OCI-LY7 (cell line): ENCODE data around the gene ZNF750. TPM values are rescaled to one million over a fixed set of nuclear protein-coding genes. Genes with fewer than 3 reads are reported as not detected.

Experiments
- BruUV-seq: library from RNA; stranded (reverse); fragments of 400-500 nt; replicated peaks from 2 replicates; lab custom pipeline; 2021; lab: Mats Ljungman, UMichigan
- CTCF ChIA-PET: fragments of 300-600 bp; sonication (Branson Sonifier 250); formaldehyde crosslinking; loops from one replicate; lab custom pipeline; 2022; ENCODE audit warnings: antibody characterized with exemption; ENCODE audit not compliant: unreplicated experiment; lab: Charles Lee
- POLR2A ChIA-PET: fragments of 300-600 bp; sonication (Branson Sonifier 250); formaldehyde crosslinking; loops from one replicate; lab custom pipeline; 2022; ENCODE audit warnings: antibody characterized with exemption; lab: Charles Lee
- DNase-seq: peaks from one replicate; pipeline ENCODE4 v3.0.0-alpha.2; 2015; ENCODE audit warnings: low spot score
- H2AFZ ChIP-seq: fragments of 200-600 bp; sonication (generic), shearing (Covaris generic); 2 replicates; pipeline ENCODE4 v1.6.1; 2014; ENCODE audit warnings: mild to moderate bottlenecking, antibody characterized with exemption, low read length, moderate library complexity
- H3K27ac ChIP-seq: fragments of 200-600 bp; sonication (generic); 2 replicates; pipeline ENCODE4 v1.5.1; 2014; ENCODE audit warnings: mixed run types, low read depth, mild to moderate bottlenecking, moderate library complexity, low read length, inconsistent platforms; ENCODE audit not compliant: poor library complexity, severe bottlenecking
- H3K36me3 ChIP-seq: fragments of 200-600 bp; sonication (generic); 2 replicates; pipeline ENCODE4 v1.6.1; 2014; ENCODE audit warnings: mild to moderate bottlenecking, antibody characterized with exemption, low read length, moderate library complexity, mixed read lengths; ENCODE audit not compliant: insufficient read depth
- H3K4me1 ChIP-seq: fragments of 200-600 bp; sonication (generic); 2 replicates; pipeline ENCODE4 v1.5.1; 2014; ENCODE audit warnings: mild to moderate bottlenecking, low read length; ENCODE audit not compliant: insufficient read depth, poor library complexity, severe bottlenecking
- H3K4me2 ChIP-seq: fragments of 200-600 bp; sonication (generic); 2 replicates; pipeline ENCODE4 v1.6.1; 2014; ENCODE audit warnings: mild to moderate bottlenecking, low read length
- H3K4me3 ChIP-seq: fragments of 200-600 bp; sonication (generic); 2 replicates; pipeline ENCODE4 v1.5.1; 2014; ENCODE audit warnings: mild to moderate bottlenecking, low read depth, low read length; ENCODE audit not compliant: poor library complexity, severe bottlenecking
- H3K79me2 ChIP-seq: fragments of 200-600 bp; sonication (generic); 2 replicates; pipeline ENCODE4 v1.6.1; 2016; ENCODE audit warnings: low read depth, mild to moderate bottlenecking, low read length, moderate library complexity, mixed read lengths; ENCODE audit not compliant: insufficient read depth
- H3K9me2 ChIP-seq: fragments of 200-600 bp; sonication (generic); 2 replicates; pipeline ENCODE4 v1.6.1; 2016; ENCODE audit warnings: mild to moderate bottlenecking, low read length, mixed read lengths; ENCODE audit not compliant: insufficient read depth
- H3K9me3 ChIP-seq: fragments of 200-600 bp; sonication (generic); 2 replicates; pipeline ENCODE4 v1.6.1; 2014; ENCODE audit warnings: mild to moderate bottlenecking, mixed run types, low read length, mixed read lengths
- H4K20me1 ChIP-seq: fragments of 200-600 bp; sonication (generic); 2 replicates; pipeline ENCODE4 v1.6.1; 2014; ENCODE audit warnings: mild to moderate bottlenecking, antibody characterized with exemption, low read length, moderate library complexity, mixed read lengths; ENCODE audit not compliant: insufficient read depth
- EZH2phosphoT487 ChIP-seq: fragments of 200-600 bp; sonication (generic); IDR thresholded peaks from 2 replicates; pipeline ENCODE4 v1.6.1; 2018; ENCODE audit warnings: low read depth, borderline replicate concordance, mild to moderate bottlenecking, mixed run types, antibody characterized with exemption, low read length, moderate library complexity, mixed read lengths
- intact Hi-C: fragments of 100-400 bp; cut with micrococcal nuclease; formaldehyde crosslinking; loops from one replicate; pipeline ENCODE4 v1.10.0; 2022; ENCODE audit not compliant: unreplicated experiment
- total RNA-seq, 2 experiments: library from RNA; depleted of rRNA in 1 of 2; stranded (reverse); fragments of >200 nt in 1 of 2; shearing (Covaris generic) in 1 of 2; gene quantifications; 2 replicates each; pipeline ENCODE4 v1.2.3, GENCODE V29; 2014 to 2022
- TF ChIP-seq, protein P1 (sequence below): fragments of 200-600 bp; sonication (generic); conservative IDR thresholded peaks from 2 replicates; pipeline ENCODE4 v1.5.1; 2014; ENCODE audit warnings: mild to moderate bottlenecking, antibody characterized with exemption, low read length, moderate library complexity, mixed read lengths

The ZNF750 gene
- total RNA-seq, 2 experiments from 2014 or later, result not detected

DNA sequence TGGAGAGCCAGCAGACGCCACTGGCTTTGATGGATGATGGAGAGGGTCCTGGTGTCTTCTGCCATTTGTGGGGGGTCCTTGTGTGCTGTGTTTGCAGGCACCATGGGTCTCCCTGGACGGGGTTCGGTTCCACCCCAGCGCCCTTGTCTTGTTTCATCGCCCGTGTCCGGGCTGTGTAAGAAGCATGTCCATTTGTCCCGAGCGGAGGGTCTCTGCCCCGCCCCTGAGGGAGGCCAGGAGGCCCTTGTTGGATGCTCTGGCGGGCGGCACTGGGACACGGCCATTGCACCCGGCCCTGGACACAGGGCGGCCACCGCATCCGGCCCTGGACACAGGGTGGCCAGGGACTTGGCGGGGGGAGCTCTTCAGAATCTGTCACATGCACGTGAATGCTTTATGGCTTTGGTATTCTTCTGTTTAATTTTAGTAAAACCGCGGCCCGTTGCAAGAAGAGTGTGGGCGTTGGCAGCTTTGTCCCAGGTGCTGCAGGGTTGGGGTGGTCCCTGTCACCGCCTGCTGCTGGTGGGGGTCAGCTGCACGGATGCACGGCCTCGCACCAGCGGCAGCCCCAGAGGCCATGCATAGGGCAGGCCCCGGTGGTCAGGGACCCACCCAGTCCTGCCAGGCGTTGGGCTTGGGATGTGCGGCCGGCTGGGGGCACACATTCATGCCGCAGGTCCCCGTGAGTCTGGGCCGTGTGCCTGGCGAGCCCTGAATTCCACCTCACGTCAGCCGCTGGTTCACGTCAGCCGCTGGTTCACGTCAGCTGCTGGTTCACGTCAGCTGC is 21.0 kb upstream of the ZNF750 start:
- H3K9me3 ChIP-seq, result no peaks in the 10 kb centered on the region
- TF ChIP-seq, protein P1, sequence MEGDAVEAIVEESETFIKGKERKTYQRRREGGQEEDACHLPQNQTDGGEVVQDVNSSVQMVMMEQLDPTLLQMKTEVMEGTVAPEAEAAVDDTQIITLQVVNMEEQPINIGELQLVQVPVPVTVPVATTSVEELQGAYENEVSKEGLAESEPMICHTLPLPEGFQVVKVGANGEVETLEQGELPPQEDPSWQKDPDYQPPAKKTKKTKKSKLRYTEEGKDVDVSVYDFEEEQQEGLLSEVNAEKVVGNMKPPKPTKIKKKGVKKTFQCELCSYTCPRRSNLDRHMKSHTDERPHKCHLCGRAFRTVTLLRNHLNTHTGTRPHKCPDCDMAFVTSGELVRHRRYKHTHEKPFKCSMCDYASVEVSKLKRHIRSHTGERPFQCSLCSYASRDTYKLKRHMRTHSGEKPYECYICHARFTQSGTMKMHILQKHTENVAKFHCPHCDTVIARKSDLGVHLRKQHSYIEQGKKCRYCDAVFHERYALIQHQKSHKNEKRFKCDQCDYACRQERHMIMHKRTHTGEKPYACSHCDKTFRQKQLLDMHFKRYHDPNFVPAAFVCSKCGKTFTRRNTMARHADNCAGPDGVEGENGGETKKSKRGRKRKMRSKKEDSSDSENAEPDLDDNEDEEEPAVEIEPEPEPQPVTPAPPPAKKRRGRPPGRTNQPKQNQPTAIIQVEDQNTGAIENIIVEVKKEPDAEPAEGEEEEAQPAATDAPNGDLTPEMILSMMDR, result no peak
- no peak for TF ChIP-seq EZH2phosphoT487
- H3K27ac ChIP-seq, result no peak overlapping the region
- no peak for DNase-seq
- POLR2A ChIA-PET, result interaction anchor here (0.7 to 1.5 kb wide), 3 partner anchors 8 to 70 kb away, joined by 3 to 4 read pairs (median 4); no protein-coding TSS in a partner anchor
- peaks cover 16% of the 10 kb centered on the region; the same call in 1 of the 2 replicates for H4K20me1 ChIP-seq
- BruUV-seq, result no TSS peak
- peak overlapping the region; percentile 41 for H3K4me2 ChIP-seq
- peaks cover 59% of the 10 kb centered on the region for H3K4me1 ChIP-seq
- no peaks in the 10 kb centered on the region for H3K9me2 ChIP-seq
- H2AFZ ChIP-seq, result no peak overlapping the region
- no peak overlapping the region for H3K4me3 ChIP-seq
- H3K79me2 ChIP-seq, result no peaks in the 10 kb centered on the region
- intact Hi-C loops, result no loop called here
- peaks cover 6% of the 10 kb centered on the region; the same call in 1 of the 2 replicates for H3K36me3 ChIP-seq
- CTCF ChIA-PET, result interaction anchor here (1.8 kb wide), 1 partner anchor 10 kb away, joined by 6 read pairs; no protein-coding TSS in a partner anchor

DNA sequence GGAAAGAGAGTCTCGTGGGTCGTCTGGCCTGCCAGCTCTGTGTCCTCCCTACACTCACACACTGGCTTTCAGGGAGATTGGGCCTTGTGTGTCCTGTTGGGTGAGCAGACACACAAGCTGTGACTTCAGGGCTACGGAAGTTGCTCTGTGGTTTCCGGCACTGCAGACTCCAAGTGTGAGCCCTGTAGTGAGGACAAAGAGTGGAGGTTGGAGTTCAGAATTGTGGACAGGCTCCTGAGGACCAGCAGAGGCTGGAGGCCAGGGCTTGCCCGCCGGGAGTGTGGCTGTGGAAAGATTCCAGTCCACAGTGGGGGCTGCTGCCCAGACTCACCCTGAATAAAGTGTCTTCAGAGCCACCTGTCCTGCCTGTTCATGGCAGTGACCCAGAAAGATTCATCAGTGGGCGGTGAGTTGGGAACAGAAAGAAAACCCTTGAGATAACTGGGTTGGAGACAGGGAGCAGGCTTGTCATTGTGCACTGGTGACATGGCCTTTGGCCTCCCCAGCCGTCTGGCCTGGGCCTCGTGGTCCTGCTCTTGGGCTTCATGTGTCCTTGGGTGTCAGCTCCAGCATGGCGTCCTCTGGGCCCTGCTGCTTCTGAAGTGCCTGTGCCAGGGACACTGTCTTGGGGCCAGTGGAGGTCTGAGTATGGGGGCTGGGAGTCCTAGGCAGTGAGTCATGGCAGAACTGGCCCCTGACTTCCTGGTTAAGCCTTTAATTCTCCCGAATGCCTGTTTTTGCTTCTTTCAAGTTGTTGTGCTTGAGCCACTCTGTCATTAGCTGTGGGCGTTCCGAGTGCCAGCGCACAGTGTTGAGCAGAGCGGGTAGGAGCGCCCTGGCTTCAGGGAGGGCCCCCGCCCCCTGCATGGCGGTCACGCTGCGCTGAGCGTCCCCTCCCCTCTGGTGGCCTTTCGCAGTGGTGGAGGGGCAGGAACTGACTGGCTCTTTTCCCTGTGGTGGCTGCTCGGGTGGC is 19.9 kb upstream of the ZNF750 start:
- H3K4me2 ChIP-seq, result peak overlapping the region; percentile 41
- peaks cover 13% of the 10 kb centered on the region; the same call in 1 of the 2 replicates for H3K36me3 ChIP-seq
- intact Hi-C loops, result no loop called here
- H3K4me1 ChIP-seq, result peaks cover 53% of the 10 kb centered on the region
- BruUV-seq, result no TSS peak
- no peaks in the 10 kb centered on the region for H3K79me2 ChIP-seq
- H2AFZ ChIP-seq, result no peak overlapping the region
- H3K4me3 ChIP-seq, result no peak overlapping the region
- no peak overlapping the region for H3K27ac ChIP-seq
- ChIA-PET POLR2A (interaction anchor here (0.6 kb wide), 1 partner anchor 35 kb away, joined by 3 read pairs; no protein-coding TSS in a partner anchor), CTCF (interaction anchor here (1.8 kb wide), 1 partner anchor 11 kb away, joined by 6 read pairs; no protein-coding TSS in a partner anchor)
- no peaks in the 10 kb centered on the region for H3K9me2 ChIP-seq
- H4K20me1 ChIP-seq, result peaks cover 9% of the 10 kb centered on the region; the same call in 1 of the 2 replicates
- DNase-seq, result peak; percentile 40
- no peak for TF ChIP-seq EZH2phosphoT487
- TF ChIP-seq, protein P1, result no peak
- H3K9me3 ChIP-seq, result no peaks in the 10 kb centered on the region
